HCT116 (cell line): ENCODE results near the gene ABL1. TPM values are rescaled to one million over a fixed set of nuclear protein-coding genes. Genes with fewer than 3 reads are reported as not detected.

Experiments
- ATAC-seq: fragments of 200-7000 bp; cut with Tn5 transposase; 2 replicates; pipeline ENCODE4 v1.9.1; 2020; ENCODE audit warnings: mild to moderate bottlenecking, moderate library complexity
- BruUV-seq: library from RNA; stranded (reverse); fragments of 400-500 nt; replicated peaks from 2 replicates; lab custom pipeline; 2021; lab: Mats Ljungman, UMichigan
- CTCF ChIA-PET: fragments of 300-600 bp; sonication (Branson Sonifier 250); formaldehyde crosslinking; loops from one replicate; lab custom pipeline; 2021; ENCODE audit warnings: antibody characterized with exemption; lab: Charles Lee
- POLR2A ChIA-PET: fragments of 300-600, 350-600 bp; sonication (Branson Sonifier 250); formaldehyde crosslinking; loops from one replicate; lab custom pipeline; 2021; ENCODE audit warnings: antibody characterized with exemption; lab: Charles Lee
- RAD21 ChIA-PET, 2 experiments: fragments of 300-600 bp; sonication (Branson Sonifier 250); formaldehyde crosslinking; loops; one replicate each; lab custom pipeline; 2023; ENCODE audit warnings: low total read pairs in 2 of 2; ENCODE audit not compliant: uncharacterized antibody in 2 of 2, unreplicated experiment in 2 of 2, low non-redundant PET in 1 of 2; lab: Charles Lee
- DNase-seq: peaks from one replicate; pipeline ENCODE4 v3.0.0-alpha.2; 2010; ENCODE audit warnings: low read depth, low spot score
- H2AFZ ChIP-seq: fragments of 200-600 bp; shearing (Covaris generic), sonication (generic); 2 replicates; pipeline ENCODE4 v1.6.1; 2017; ENCODE audit warnings: low read depth, mixed run types, mixed read lengths, antibody characterized with exemption, low read length; ENCODE audit not compliant: poor library complexity, severe bottlenecking
- H3K27ac ChIP-seq: 2 replicates; pipeline ENCODE4 v1.5.1; 2012; ENCODE audit warnings: low read depth, low read length
- H3K27me3 ChIP-seq: fragments of 200-600 bp; sonication (generic); 2 replicates; pipeline ENCODE4 v1.6.1; 2016; ENCODE audit warnings: mixed run types, low read length, mixed read lengths; ENCODE audit not compliant: insufficient read depth
- H3K36me3 ChIP-seq, 2 experiments: fragments of 200-500 bp in 1 of 2; fragments of 200-600 bp in 1 of 2; sonication (Bioruptor generic) in 1 of 2; sonication (generic) in 1 of 2; 2 replicates each; pipeline versions ENCODE4 v1.5.1 to v1.6.1; 2014 to 2016; ENCODE audit warnings: low read length in 2 of 2, inconsistent platforms in 1 of 2, mixed read lengths in 1 of 2, mixed run types in 1 of 2; ENCODE audit not compliant: insufficient read depth in 2 of 2, control insufficient read depth in 1 of 2
- H3K4me1 ChIP-seq, 2 experiments: fragments of 200-600 bp in 1 of 2; sonication (generic) in 1 of 2; 2 replicates each; pipeline versions ENCODE4 v1.5.1 to v1.6.1; 2012 to 2017; ENCODE audit warnings: low read length in 2 of 2, inconsistent platforms in 1 of 2, mild to moderate bottlenecking in 1 of 2, mixed read lengths in 1 of 2, mixed run types in 1 of 2, moderate library complexity in 1 of 2; ENCODE audit not compliant: insufficient read depth in 2 of 2, control insufficient read depth in 1 of 2
- H3K4me2 ChIP-seq: fragments of 200-600 bp; sonication (generic); 2 replicates; pipeline ENCODE4 v1.6.1; 2017; ENCODE audit warnings: mixed run types, low read length, mixed read lengths
- H3K4me3 ChIP-seq, 2 experiments: fragments of 200-600 bp in 1 of 2; sonication (generic) in 1 of 2; replicated peaks in 1 of 2; 2 replicates each; pipeline ENCODE4 v1.5.1; 2011 to 2016; ENCODE audit warnings: low read length in 2 of 2, control low read depth in 1 of 2, low read depth in 1 of 2, mild to moderate bottlenecking in 1 of 2, mixed read lengths in 1 of 2, mixed run types in 1 of 2
- H3K79me2 ChIP-seq: fragments of 200-600 bp; sonication (generic); 2 replicates; pipeline ENCODE4 v1.6.1; 2017; ENCODE audit warnings: mild to moderate bottlenecking, mixed run types, low read length, moderate library complexity, mixed read lengths; ENCODE audit not compliant: insufficient read depth
- H3K9ac ChIP-seq: fragments of 200-600 bp; sonication (generic); 2 replicates; pipeline ENCODE4 v1.6.1; 2016; ENCODE audit warnings: low read length, mixed read lengths
- H3K9me2 ChIP-seq: fragments of 200-600 bp; sonication (generic), shearing (Covaris generic); 2 replicates; pipeline ENCODE4 v1.6.1; 2017; ENCODE audit warnings: mixed run types, mild to moderate bottlenecking, moderate library complexity; ENCODE audit not compliant: insufficient read depth
- H3K9me3 ChIP-seq, 2 experiments: fragments of 200-500 bp in 1 of 2; fragments of 200-600 bp in 1 of 2; sonication (Bioruptor generic) in 1 of 2; sonication (generic) in 1 of 2; 2 replicates each; pipeline ENCODE4 v1.6.1; 2014 to 2017; ENCODE audit warnings: low read length in 2 of 2, mixed read lengths in 2 of 2, inconsistent platforms in 1 of 2, low read depth in 1 of 2, mild to moderate bottlenecking in 1 of 2, mixed run types in 1 of 2, moderate library complexity in 1 of 2; ENCODE audit not compliant: control insufficient read depth in 1 of 2, insufficient read depth in 1 of 2
- H4K20me1 ChIP-seq: fragments of 200-600 bp; sonication (generic), shearing (Covaris generic); 2 replicates; pipeline ENCODE4 v1.6.1; 2017; ENCODE audit warnings: mixed run types, mild to moderate bottlenecking, moderate library complexity; ENCODE audit not compliant: insufficient read depth
- ATF3 ChIP-seq: IDR thresholded peaks from 2 replicates; pipeline ENCODE4 v1.6.1; 2012
- CTCF ChIP-seq, 3 experiments: fragments of 200-600 bp in 1 of 3; sonication (generic) in 1 of 3; IDR thresholded peaks in 2 of 3; conservative IDR thresholded peaks in 1 of 3; 2 replicates each; pipeline ENCODE4 v1.5.1; 2012 to 2017; ENCODE audit warnings: low read depth in 2 of 3, low read length in 2 of 3, antibody characterized with exemption in 1 of 3, borderline replicate concordance in 1 of 3, control low read depth in 1 of 3, mild to moderate bottlenecking in 1 of 3, mixed read lengths in 1 of 3, mixed run types in 1 of 3, moderate library complexity in 1 of 3; ENCODE audit not compliant: insufficient read depth in 1 of 3
- EZH2phosphoT487 ChIP-seq: fragments of 200-600 bp; IDR thresholded peaks from 2 replicates; pipeline ENCODE4 v1.6.1; 2018; ENCODE audit warnings: antibody characterized with exemption, borderline replicate concordance
- FOSL1 ChIP-seq: IDR thresholded peaks from 2 replicates; pipeline ENCODE4 v1.6.1; 2012; ENCODE audit warnings: low read depth
- JUND ChIP-seq: IDR thresholded peaks from 2 replicates; pipeline ENCODE4 v1.6.1; 2012
- MAX ChIP-seq: IDR thresholded peaks from 2 replicates; pipeline ENCODE4 v1.6.1; 2012
- POLR2A ChIP-seq: IDR thresholded peaks from 2 replicates; pipeline ENCODE4 v1.7.0; 2011; ENCODE audit warnings: borderline replicate concordance; ENCODE audit not compliant: insufficient read depth, insufficient read length; ENCODE audit errors: extremely low read depth
- RAD21 ChIP-seq: IDR thresholded peaks from 2 replicates; pipeline ENCODE4 v1.6.1; 2012; ENCODE audit warnings: low read depth, mild to moderate bottlenecking
- SP1 ChIP-seq: IDR thresholded peaks from 2 replicates; pipeline ENCODE4 v1.6.1; 2012; ENCODE audit warnings: low read depth
- YY1 ChIP-seq: IDR thresholded peaks from 2 replicates; pipeline ENCODE4 v1.6.1; 2011; ENCODE audit warnings: low read length, low read depth, moderate library complexity, mild to moderate bottlenecking; ENCODE audit not compliant: insufficient replicate concordance; ENCODE audit errors: extremely low read depth
- ZBTB33 ChIP-seq: IDR thresholded peaks from 2 replicates; pipeline ENCODE4 v1.6.1; 2011; ENCODE audit warnings: mild to moderate bottlenecking, low read length, moderate library complexity; ENCODE audit not compliant: insufficient replicate concordance; ENCODE audit errors: extremely low read depth
- intact Hi-C: fragments of 100-400 bp; cut with micrococcal nuclease; formaldehyde crosslinking; loops from 2 replicates; pipeline ENCODE4 v1.10.0; 2022
- total RNA-seq: library from RNA; stranded (reverse); gene quantifications from one replicate; pipeline ENCODE4 v1.2.1, GENCODE V29; 2021; ENCODE audit not compliant: unreplicated experiment

Gene ABL1
- total RNA-seq, 1 experiment from 2014 or later, result 54.7 TPM

GRCh38 chr9:130895038-130895437 is 60.0 kb downstream of the ABL1 start:
- Histone ChIP-seq H3K4me3 (no peak overlapping the region), H2AFZ (no peak overlapping the region), H3K27ac (no peak overlapping the region), H3K36me3 (no peaks in the 10 kb centered on the region), H4K20me1 (no peaks in the 10 kb centered on the region), H3K27me3 (no peaks in the 10 kb centered on the region), H3K9ac (no peak overlapping the region), H3K4me1 (no peaks in the 10 kb centered on the region), H3K4me2 (no peak overlapping the region), H3K79me2 (no peaks in the 10 kb centered on the region), H3K9me2 (no peaks in the 10 kb centered on the region), H3K9me3 (no peaks in the 10 kb centered on the region)
- ChIA-PET RAD21 (interaction anchor here in 1 of 2 experiments (1.5 kb wide), 1 partner anchor 33 kb away, joined by 4 read pairs; no protein-coding TSS in a partner anchor), POLR2A (no interaction called here), CTCF (interaction anchor here (1.3 to 2.9 kb wide), 3 partner anchors 28 to 152 kb away, joined by 4 to 21 read pairs (median 4); no protein-coding TSS in a partner anchor)
- DNase-seq (no peak), ATAC-seq (no peak)
- TF ChIP-seq ZBTB33, result no peak
- TF ChIP-seq POLR2A, result no peak
- TF ChIP-seq YY1, result no peak
- TF ChIP-seq RAD21, result no peak
- TF ChIP-seq EZH2phosphoT487, result no peak
- TF ChIP-seq JUND, result no peak
- no peak for TF ChIP-seq FOSL1
- TF ChIP-seq MAX, result no peak
- no peak for TF ChIP-seq CTCF (IDR thresholded peaks at IDR 0.05 in 2 of 3, conservative IDR thresholded peaks at IDR 0.05 in 1 of 3; ENCODE audit: borderline replicate concordance in 1 of 3, insufficient read depth in 1 of 3, low read depth in 2 of 3, low read length in 2 of 3)
- TF ChIP-seq ATF3, result no peak
- no peak for TF ChIP-seq SP1
- no TSS peak for BruUV-seq
- intact Hi-C loops, result no loop called here
